ENCODE data around the gene ENO2.

DNA sequence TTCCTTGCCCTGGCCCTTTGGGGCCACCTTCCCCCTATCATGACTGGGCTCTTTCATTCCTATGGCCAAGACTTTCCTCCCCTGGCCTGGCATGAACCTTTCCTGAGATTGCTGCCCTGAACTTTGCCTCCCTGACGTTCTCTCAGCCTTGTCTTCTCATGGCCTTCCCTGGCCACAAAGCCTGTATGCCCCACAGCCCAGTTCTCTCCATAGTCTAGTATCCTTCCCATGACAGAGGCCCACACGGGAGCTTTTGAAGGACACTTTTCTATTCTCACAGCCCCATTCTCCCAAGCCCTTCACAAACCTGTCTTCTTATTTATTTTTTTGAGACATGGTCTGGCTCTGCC is 24.8 kb downstream of the ENO2 start:
- TF ChIP-seq, protein P1, sequence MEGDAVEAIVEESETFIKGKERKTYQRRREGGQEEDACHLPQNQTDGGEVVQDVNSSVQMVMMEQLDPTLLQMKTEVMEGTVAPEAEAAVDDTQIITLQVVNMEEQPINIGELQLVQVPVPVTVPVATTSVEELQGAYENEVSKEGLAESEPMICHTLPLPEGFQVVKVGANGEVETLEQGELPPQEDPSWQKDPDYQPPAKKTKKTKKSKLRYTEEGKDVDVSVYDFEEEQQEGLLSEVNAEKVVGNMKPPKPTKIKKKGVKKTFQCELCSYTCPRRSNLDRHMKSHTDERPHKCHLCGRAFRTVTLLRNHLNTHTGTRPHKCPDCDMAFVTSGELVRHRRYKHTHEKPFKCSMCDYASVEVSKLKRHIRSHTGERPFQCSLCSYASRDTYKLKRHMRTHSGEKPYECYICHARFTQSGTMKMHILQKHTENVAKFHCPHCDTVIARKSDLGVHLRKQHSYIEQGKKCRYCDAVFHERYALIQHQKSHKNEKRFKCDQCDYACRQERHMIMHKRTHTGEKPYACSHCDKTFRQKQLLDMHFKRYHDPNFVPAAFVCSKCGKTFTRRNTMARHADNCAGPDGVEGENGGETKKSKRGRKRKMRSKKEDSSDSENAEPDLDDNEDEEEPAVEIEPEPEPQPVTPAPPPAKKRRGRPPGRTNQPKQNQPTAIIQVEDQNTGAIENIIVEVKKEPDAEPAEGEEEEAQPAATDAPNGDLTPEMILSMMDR (IDR thresholded peaks at IDR 0.05; ENCODE audit: low read depth, low read length), result no peak
- no peak for TF ChIP-seq EZH2phosphoT487 (IDR thresholded peaks at IDR 0.05; ENCODE audit: low read depth)

Data from OCI-LY3 (cell line).